SK-N-SH treated with all-trans-retinoic acid at 6 μM for 48 hours (cell line): ENCODE data around the gene RABGAP1L.

ENCODE experiments used
- ARNTL ChIP-seq: fragments of 450-650 bp; formaldehyde crosslinking; IDR thresholded peaks from 2 replicates; pipeline ENCODE4 v1.5.0; 2020; ENCODE audit warnings: low read depth, mild to moderate bottlenecking, moderate library complexity, borderline replicate concordance
- BACH2 ChIP-seq: fragments of 250-450 bp; sonication (Bioruptor Pico); IDR thresholded peaks from 2 replicates; pipeline ENCODE4 v1.9.0; 2021; ENCODE audit warnings: mild to moderate bottlenecking, borderline replicate concordance
- GLIS3 ChIP-seq: fragments of 250-450 bp; sonication (Bioruptor Pico); IDR thresholded peaks from 2 replicates; pipeline ENCODE4 v1.5.0; 2020; ENCODE audit warnings: mild to moderate bottlenecking, moderate library complexity
- RARB ChIP-seq: fragments of 250-450 bp; sonication (Bioruptor Pico); IDR thresholded peaks from 2 replicates; pipeline ENCODE4 v1.8.0; 2021; ENCODE audit warnings: mild to moderate bottlenecking, moderate library complexity
- ZFP3 ChIP-seq: fragments of 250-450 bp; sonication (Bioruptor Pico); IDR thresholded peaks from 2 replicates; pipeline ENCODE4 v1.5.0; 2020; ENCODE audit warnings: mild to moderate bottlenecking, moderate library complexity
- ZFP30 ChIP-seq: fragments of 450-650 bp; formaldehyde crosslinking; IDR thresholded peaks from 2 replicates; pipeline ENCODE4 v1.5.0; 2022; ENCODE audit warnings: mild to moderate bottlenecking, moderate library complexity
- ZNF565 ChIP-seq: fragments of 450-650 bp; formaldehyde crosslinking; conservative IDR thresholded peaks from 2 replicates; pipeline ENCODE4 v1.5.0; 2020; ENCODE audit warnings: low read depth, mild to moderate bottlenecking, moderate library complexity
- ZNF70 ChIP-seq: fragments of 450-650 bp; formaldehyde crosslinking; IDR thresholded peaks from 2 replicates; pipeline ENCODE4 v1.5.0; 2020; ENCODE audit warnings: mild to moderate bottlenecking, moderate library complexity
- TF ChIP-seq, protein P1 (sequence below): fragments of 250-450 bp; sonication (Bioruptor Pico); IDR thresholded peaks from 2 replicates; pipeline ENCODE4 v1.5.1; 2020; ENCODE audit warnings: low read depth, mild to moderate bottlenecking, moderate library complexity
- TF ChIP-seq, protein P2 (sequence below): fragments of 250-450 bp; sonication (Bioruptor Pico); IDR thresholded peaks from 2 replicates; pipeline ENCODE4 v1.5.1; 2021; ENCODE audit warnings: mild to moderate bottlenecking, moderate library complexity
- TF ChIP-seq, protein P3 (sequence below): fragments of 250-450 bp; sonication (Bioruptor Pico); IDR thresholded peaks from 2 replicates; pipeline ENCODE4 v1.5.0; 2020; ENCODE audit warnings: mild to moderate bottlenecking, moderate library complexity
- TF ChIP-seq, protein P4 (sequence below): fragments of 250-450 bp; sonication (Bioruptor Pico); IDR thresholded peaks from 2 replicates; pipeline ENCODE4 v1.8.0; 2020; ENCODE audit warnings: mild to moderate bottlenecking, moderate library complexity, borderline replicate concordance
- TF ChIP-seq, protein P5 (sequence below): fragments of 250-450 bp; sonication (Bioruptor Pico); IDR thresholded peaks from 2 replicates; pipeline ENCODE4 v1.8.0; 2021; ENCODE audit warnings: low read depth, mild to moderate bottlenecking, moderate library complexity, borderline replicate concordance

DNA sequence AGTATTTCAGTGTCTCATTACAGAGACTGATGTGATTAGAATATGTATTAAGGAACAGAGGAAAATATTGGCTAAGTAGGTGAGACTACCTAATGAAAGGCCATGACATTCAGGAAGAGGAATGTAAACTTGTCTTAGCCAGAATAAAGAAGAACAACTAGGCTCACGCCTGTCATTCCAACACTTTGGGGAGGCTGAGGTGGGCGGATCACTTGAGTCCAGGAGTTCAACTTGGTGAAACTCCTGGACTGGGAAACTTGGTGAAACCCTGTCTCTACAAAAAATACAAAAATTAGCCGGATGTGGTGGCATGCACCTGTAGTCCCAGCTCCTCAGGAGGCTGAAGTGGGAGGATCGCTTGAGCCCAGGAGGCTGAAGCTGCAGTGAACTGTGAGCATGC is 825.6 kb downstream of the RABGAP1L start:
- TF ChIP-seq, protein P1, sequence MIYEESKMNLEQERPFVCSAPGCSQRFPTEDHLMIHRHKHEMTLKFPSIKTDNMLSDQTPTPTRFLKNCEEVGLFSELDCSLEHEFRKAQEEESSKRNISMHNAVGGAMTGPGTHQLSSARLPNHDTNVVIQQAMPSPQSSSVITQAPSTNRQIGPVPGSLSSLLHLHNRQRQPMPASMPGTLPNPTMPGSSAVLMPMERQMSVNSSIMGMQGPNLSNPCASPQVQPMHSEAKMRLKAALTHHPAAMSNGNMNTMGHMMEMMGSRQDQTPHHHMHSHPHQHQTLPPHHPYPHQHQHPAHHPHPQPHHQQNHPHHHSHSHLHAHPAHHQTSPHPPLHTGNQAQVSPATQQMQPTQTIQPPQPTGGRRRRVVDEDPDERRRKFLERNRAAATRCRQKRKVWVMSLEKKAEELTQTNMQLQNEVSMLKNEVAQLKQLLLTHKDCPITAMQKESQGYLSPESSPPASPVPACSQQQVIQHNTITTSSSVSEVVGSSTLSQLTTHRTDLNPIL (CRISPR knock-in tag) = no peak
- TF ChIP-seq, protein P2, sequence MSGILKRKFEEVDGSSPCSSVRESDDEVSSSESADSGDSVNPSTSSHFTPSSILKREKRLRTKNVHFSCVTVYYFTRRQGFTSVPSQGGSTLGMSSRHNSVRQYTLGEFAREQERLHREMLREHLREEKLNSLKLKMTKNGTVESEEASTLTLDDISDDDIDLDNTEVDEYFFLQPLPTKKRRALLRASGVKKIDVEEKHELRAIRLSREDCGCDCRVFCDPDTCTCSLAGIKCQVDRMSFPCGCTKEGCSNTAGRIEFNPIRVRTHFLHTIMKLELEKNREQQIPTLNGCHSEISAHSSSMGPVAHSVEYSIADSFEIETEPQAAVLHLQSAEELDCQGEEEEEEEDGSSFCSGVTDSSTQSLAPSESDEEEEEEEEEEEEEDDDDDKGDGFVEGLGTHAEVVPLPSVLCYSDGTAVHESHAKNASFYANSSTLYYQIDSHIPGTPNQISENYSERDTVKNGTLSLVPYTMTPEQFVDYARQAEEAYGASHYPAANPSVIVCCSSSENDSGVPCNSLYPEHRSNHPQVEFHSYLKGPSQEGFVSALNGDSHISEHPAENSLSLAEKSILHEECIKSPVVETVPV (CRISPR knock-in tag) = no peak
- TF ChIP-seq ZFP30 (no peak), ZFP3 (CRISPR knock-in tag) (no peak), RARB (CRISPR knock-in tag) (no peak), ARNTL (CRISPR knock-in tag) (no peak), ZNF565 (CRISPR knock-in tag) (no peak), ZNF70 (CRISPR knock-in tag) (no peak), GLIS3 (CRISPR knock-in tag) (no peak), BACH2 (CRISPR knock-in tag) (no peak)
- TF ChIP-seq, protein P3, sequence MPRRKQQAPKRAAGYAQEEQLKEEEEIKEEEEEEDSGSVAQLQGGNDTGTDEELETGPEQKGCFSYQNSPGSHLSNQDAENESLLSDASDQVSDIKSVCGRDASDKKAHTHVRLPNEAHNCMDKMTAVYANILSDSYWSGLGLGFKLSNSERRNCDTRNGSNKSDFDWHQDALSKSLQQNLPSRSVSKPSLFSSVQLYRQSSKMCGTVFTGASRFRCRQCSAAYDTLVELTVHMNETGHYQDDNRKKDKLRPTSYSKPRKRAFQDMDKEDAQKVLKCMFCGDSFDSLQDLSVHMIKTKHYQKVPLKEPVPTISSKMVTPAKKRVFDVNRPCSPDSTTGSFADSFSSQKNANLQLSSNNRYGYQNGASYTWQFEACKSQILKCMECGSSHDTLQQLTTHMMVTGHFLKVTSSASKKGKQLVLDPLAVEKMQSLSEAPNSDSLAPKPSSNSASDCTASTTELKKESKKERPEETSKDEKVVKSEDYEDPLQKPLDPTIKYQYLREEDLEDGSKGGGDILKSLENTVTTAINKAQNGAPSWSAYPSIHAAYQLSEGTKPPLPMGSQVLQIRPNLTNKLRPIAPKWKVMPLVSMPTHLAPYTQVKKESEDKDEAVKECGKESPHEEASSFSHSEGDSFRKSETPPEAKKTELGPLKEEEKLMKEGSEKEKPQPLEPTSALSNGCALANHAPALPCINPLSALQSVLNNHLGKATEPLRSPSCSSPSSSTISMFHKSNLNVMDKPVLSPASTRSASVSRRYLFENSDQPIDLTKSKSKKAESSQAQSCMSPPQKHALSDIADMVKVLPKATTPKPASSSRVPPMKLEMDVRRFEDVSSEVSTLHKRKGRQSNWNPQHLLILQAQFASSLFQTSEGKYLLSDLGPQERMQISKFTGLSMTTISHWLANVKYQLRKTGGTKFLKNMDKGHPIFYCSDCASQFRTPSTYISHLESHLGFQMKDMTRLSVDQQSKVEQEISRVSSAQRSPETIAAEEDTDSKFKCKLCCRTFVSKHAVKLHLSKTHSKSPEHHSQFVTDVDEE = no peak
- TF ChIP-seq, protein P4, sequence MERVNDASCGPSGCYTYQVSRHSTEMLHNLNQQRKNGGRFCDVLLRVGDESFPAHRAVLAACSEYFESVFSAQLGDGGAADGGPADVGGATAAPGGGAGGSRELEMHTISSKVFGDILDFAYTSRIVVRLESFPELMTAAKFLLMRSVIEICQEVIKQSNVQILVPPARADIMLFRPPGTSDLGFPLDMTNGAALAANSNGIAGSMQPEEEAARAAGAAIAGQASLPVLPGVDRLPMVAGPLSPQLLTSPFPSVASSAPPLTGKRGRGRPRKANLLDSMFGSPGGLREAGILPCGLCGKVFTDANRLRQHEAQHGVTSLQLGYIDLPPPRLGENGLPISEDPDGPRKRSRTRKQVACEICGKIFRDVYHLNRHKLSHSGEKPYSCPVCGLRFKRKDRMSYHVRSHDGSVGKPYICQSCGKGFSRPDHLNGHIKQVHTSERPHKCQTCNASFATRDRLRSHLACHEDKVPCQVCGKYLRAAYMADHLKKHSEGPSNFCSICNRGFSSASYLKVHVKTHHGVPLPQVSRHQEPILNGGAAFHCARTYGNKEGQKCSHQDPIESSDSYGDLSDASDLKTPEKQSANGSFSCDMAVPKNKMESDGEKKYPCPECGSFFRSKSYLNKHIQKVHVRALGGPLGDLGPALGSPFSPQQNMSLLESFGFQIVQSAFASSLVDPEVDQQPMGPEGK (CRISPR knock-in tag) = no peak
- TF ChIP-seq, protein P5, sequence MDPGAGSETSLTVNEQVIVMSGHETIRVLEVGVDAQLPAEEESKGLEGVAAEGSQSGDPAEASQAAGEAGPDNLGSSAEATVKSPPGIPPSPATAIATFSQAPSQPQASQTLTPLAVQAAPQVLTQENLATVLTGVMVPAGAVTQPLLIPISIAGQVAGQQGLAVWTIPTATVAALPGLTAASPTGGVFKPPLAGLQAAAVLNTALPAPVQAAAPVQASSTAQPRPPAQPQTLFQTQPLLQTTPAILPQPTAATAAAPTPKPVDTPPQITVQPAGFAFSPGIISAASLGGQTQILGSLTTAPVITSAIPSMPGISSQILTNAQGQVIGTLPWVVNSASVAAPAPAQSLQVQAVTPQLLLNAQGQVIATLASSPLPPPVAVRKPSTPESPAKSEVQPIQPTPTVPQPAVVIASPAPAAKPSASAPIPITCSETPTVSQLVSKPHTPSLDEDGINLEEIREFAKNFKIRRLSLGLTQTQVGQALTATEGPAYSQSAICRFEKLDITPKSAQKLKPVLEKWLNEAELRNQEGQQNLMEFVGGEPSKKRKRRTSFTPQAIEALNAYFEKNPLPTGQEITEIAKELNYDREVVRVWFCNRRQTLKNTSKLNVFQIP (CRISPR knock-in tag) = no peak
